Ovary (tissue), 9 donors: Measurements from ENCODE around the gene ADGRA1. TPM values are rescaled to one million over a fixed set of nuclear protein-coding genes. Genes with fewer than 3 reads are reported as not detected.

Experiments
- DNase-seq, 5 donors: peaks; one replicate each; pipeline ENCODE4 v3.0.0-alpha.2; 2019 to 2020
- H3K27ac ChIP-seq, 2 donors: fragments of 200-600 bp; one replicate each; pipeline versions ENCODE4 v1.5.1 to v1.8.0; 2019 to 2022
- H3K27me3 ChIP-seq: fragments of 200-600 bp; one replicate; pipeline ENCODE4 v1.8.0; 2022
- H3K36me3 ChIP-seq: fragments of 200-600 bp; sonication (generic); one replicate; pipeline ENCODE4 v1.5.1; 2019
- H3K4me1 ChIP-seq: one replicate; pipeline ENCODE4 v1.8.1; 2013; ENCODE audit warnings: mild to moderate bottlenecking, moderate library complexity; ENCODE audit not compliant: insufficient read depth
- H3K4me3 ChIP-seq: fragments of 200-600 bp; sonication (generic); one replicate; pipeline ENCODE4 v1.5.1; 2017
- H3K9me3 ChIP-seq, 2 donors: fragments of 200-600 bp in 1 of 2; sonication (generic) in 1 of 2; one replicate each; pipeline versions ENCODE4 v1.5.1 to v1.8.1; 2013 to 2019; ENCODE audit warnings: mild to moderate bottlenecking in 1 of 2, moderate library complexity in 1 of 2
- EP300 ChIP-seq: sonication (generic); formaldehyde crosslinking; IDR thresholded peaks from one replicate; pipeline ENCODE4 v1.6.1; 2017; ENCODE audit warnings: antibody characterized with exemption
- POLR2A ChIP-seq: fragments of 450-650 bp; IDR thresholded peaks from one replicate; pipeline ENCODE4 v1.6.1; 2017; ENCODE audit warnings: antibody characterized with exemption, mild to moderate bottlenecking, moderate library complexity
- WGBS, 3 donors: extraction: QIAGEN DNeasy Blood & Tissue Kit in 1 of 3; methylation state at CpG; one replicate each; pipeline versions ENCODE4 v1.1.5 to v1.1.7; 2013 to 2017; 5-methylcytosine and 5-hydroxymethylcytosine counted together
- intact Hi-C, 4 donors: fragments of 100-400 bp; cut with DNase I; formaldehyde crosslinking; loops; one replicate each; pipeline versions ENCODE4 v1.11.0 to v1.15.1; 2022 to 2023
- polyA plus RNA-seq, 2 donors: library from polyadenylated mRNA; stranded (reverse); fragments of 200-250 nt in 1 of 2; fragments of 350-450 nt in 1 of 2; fragmentation: Illumina TruSeq in 1 of 2; extraction: RNeasy Lipid Tissue Mini Kit (QIAGEN cat#74804) in 1 of 2; gene quantifications; one replicate each; pipeline ENCODE4 v1.2.3, GENCODE V29; 2013 to 2014
- total RNA-seq, 7 donors: library from RNA; depleted of rRNA in 2 of 7; stranded (reverse); fragments of >200 nt in 2 of 7; fragmentation: NEBNext Ultra II Directional in 3 of 7; extraction: Animal tissue kit (Norgen Biotek cat#: 25700) in 3 of 7; gene quantifications; one replicate each; pipeline versions ENCODE4 v1.1.0 to v1.2.4, GENCODE V29; 2016 to 2023
- TF ChIP-seq, protein P1 (sequence below), 3 donors: fragments of 450-650 bp in 2 of 3; fragments of 200-600 bp in 1 of 3; IDR thresholded peaks; one replicate each; pipeline versions ENCODE4 v1.5.1 to v1.8.0; 2016 to 2022; ENCODE audit warnings: antibody characterized with exemption in 3 of 3, mild to moderate bottlenecking in 1 of 3
- donor health status: DM: no; HTN: no; CAD: no; lungs with moderate emphysema.
- donor health status: DM: no; HTN: no; CAD: no.
- donor health status: Bipolar disorder and iron deficiency.
- donor health status: DM: yes; HTN: yes; CAD: no.
- donor health status: DM: no; HTN: no; CAD: no.
- donor health status: DM: yes; HTN: yes; CAD: no.

Gene ADGRA1
- total and polyA plus RNA-seq, 9 donors: 0.07 to 0.92 (median 0.13) TPM; not detected in 5

DNA sequence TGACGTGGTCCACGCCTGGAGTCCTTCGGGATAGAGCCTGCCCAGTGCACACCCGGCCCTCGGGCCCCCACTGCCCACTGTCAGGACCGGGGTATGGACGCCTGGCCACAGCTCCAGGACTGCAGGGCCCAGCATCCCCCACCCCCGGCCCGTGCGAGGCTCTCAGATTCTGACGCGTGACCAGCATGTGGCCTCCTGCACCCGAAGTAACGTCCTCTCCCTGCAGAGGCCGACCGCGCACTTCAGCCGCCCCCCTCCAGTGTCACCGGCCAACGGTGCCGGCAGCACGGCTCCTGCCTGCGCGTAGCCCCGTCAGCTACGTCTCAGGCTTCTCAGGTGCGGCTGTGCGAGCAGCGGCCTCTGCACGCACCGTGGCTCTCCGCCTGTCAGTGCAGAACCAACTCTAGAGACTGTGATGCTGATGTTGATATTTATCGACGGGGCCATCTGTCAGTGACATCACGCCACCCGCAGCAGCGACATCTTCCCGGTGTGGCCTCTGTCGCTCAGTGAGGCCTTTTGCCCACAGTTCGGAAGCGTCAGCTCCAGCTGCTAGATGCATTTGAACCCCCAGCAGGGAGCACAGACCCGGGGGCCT, 40.1 kb upstream of the ADGRA1 start:
- H3K27me3 ChIP-seq: no peaks in the 10 kb centered on the region
- no peak overlapping the region for H3K27ac ChIP-seq
- H3K9me3 ChIP-seq: no peaks in the 10 kb centered on the region
- DNase-seq: no peak
- H3K4me3 ChIP-seq: no peak overlapping the region
- WGBS, 3 donors: 86 to 88% (median 87%) methylated on average over 42 of the region's 42 CpGs
- no peak for TF ChIP-seq EP300
- TF ChIP-seq, protein P1, sequence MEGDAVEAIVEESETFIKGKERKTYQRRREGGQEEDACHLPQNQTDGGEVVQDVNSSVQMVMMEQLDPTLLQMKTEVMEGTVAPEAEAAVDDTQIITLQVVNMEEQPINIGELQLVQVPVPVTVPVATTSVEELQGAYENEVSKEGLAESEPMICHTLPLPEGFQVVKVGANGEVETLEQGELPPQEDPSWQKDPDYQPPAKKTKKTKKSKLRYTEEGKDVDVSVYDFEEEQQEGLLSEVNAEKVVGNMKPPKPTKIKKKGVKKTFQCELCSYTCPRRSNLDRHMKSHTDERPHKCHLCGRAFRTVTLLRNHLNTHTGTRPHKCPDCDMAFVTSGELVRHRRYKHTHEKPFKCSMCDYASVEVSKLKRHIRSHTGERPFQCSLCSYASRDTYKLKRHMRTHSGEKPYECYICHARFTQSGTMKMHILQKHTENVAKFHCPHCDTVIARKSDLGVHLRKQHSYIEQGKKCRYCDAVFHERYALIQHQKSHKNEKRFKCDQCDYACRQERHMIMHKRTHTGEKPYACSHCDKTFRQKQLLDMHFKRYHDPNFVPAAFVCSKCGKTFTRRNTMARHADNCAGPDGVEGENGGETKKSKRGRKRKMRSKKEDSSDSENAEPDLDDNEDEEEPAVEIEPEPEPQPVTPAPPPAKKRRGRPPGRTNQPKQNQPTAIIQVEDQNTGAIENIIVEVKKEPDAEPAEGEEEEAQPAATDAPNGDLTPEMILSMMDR (IDR thresholded peaks at IDR 0.05): no peak
- TF ChIP-seq POLR2A: no peak
- H3K36me3 ChIP-seq: no peaks in the 10 kb centered on the region
- H3K4me1 ChIP-seq: no peaks in the 10 kb centered on the region
- intact Hi-C loops: no loop called here

DNA sequence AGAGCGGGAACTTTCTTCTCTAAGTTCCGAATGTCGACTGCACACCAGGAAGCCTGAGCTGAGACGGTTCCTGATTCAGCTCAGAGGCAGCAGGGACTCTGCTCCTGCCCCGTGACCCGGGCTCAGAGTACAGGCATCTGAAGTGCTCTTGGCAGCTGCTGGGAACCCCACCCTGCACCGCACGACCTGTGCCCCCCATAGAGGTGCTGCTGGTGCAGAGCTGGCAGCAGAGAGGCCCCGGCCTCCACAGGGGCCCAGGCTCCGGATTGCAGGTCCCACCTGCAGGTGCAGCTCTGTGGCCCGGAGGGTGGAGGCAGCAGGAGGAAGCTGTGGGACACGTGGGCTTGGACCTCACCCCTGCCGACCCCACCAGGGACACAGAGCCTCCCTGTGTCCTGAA, 39.5 kb upstream of the ADGRA1 start:
- H3K4me1 ChIP-seq: no peaks in the 10 kb centered on the region
- no peaks in the 10 kb centered on the region for H3K9me3 ChIP-seq
- no peak overlapping the region for H3K27ac ChIP-seq
- H3K27me3 ChIP-seq: no peaks in the 10 kb centered on the region
- intact Hi-C loops: no loop called here
- no peak for DNase-seq
- no peak for TF ChIP-seq EP300
- TF ChIP-seq POLR2A: no peak
- TF ChIP-seq, protein P1 (IDR thresholded peaks at IDR 0.05): no peak
- H3K4me3 ChIP-seq: no peak overlapping the region
- 69 to 77% (median 76%) methylated on average over 13 of the region's 13 CpGs for WGBS, 3 donors
- H3K36me3 ChIP-seq: no peaks in the 10 kb centered on the region

DNA sequence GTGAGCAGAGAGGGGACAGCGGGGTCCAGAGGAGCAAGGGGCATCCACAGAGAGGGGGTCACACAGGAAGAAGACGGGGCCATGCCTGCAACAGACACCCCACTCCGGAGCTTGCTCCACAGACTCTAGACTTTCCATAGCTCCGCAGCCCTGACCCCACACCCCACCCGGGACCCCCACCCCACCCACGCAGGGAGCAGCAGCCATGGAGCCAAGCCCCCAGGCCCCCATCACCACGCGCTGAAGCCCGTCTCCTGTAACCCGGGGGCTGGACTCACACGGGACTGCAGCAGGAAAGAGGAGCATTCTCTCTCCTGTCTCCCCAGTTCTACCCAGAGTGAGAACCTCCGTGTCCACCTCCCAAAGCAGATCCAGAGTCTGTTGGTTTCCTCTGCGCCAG, 38.8 kb upstream of the ADGRA1 start:
- intact Hi-C loops: no loop called here
- Histone ChIP-seq H3K4me3 (no peak overlapping the region), H3K27me3 (no peaks in the 10 kb centered on the region), H3K9me3 (no peaks in the 10 kb centered on the region), H3K27ac (no peak overlapping the region), H3K4me1 (no peaks in the 10 kb centered on the region), H3K36me3 (no peaks in the 10 kb centered on the region)
- 77 to 89% (median 87%) methylated on average over 10 to 13 of the region's 13 CpGs for WGBS, 3 donors
- TF ChIP-seq EP300 (no peak), POLR2A (no peak)
- TF ChIP-seq, protein P1 (IDR thresholded peaks at IDR 0.05): no peak
- DNase-seq: no peak

DNA sequence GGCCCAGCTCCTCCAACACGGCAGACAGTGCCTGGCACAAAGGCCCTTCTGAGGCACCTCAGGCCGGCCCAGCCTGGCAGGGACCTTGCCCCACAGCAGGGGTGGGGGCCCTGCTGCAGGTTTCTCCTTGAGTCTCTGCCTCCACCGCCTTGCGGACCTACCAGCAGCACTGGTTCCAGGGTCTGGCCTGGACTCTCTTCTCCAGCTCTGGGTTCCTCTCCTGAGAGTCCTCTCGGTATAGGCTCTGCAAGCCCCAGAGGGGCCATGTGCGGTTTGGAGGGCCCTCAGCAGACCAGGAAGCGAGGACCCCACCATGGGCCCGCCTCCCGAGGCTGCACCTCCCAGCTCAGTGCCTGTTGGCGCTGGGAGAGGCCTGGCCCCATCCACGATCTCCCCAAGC, 38.1 kb upstream of the ADGRA1 start:
- H3K27me3 ChIP-seq: no peaks in the 10 kb centered on the region
- H3K27ac ChIP-seq: no peak overlapping the region

More for the DNA sequence above, 38.1 kb upstream of the ADGRA1 start:
- Histone ChIP-seq H3K4me3 (no peak overlapping the region), H3K4me1 (no peaks in the 10 kb centered on the region), H3K9me3 (no peaks in the 10 kb centered on the region), H3K36me3 (no peaks in the 10 kb centered on the region)
- TF ChIP-seq, protein P1 (IDR thresholded peaks at IDR 0.05): no peak
- no peak for TF ChIP-seq POLR2A
- TF ChIP-seq EP300: no peak
- intact Hi-C loops: no loop called here
- 82 to 91% (median 88%) methylated on average over 11 of the region's 11 CpGs for WGBS, 3 donors
- DNase-seq: no peak
